Left ventricle myocardium inferior (tissue), 1 donor: ENCODE measurements around the gene FLOT2. TPM values are rescaled to one million over a fixed set of nuclear protein-coding genes. Genes with fewer than 3 reads are reported as not detected.
"Not testable (repeated sequence)": the region's sequence is repeated elsewhere in the genome, so short reads cannot be mapped to it uniquely, and the experiment has no call there.

Experiments
- DNase-seq: peaks from one replicate; pipeline ENCODE4 v3.0.0-alpha.2; 2020
- H3K27ac ChIP-seq: fragments of 200-600 bp; replicated peaks from 2 replicates; pipeline ENCODE4 v1.8.0; 2021
- H3K27me3 ChIP-seq: fragments of 200-600 bp; 2 replicates; pipeline ENCODE4 v1.8.0; 2021; ENCODE audit warnings: low read depth
- H3K36me3 ChIP-seq: fragments of 200-600 bp; 2 replicates; pipeline ENCODE4 v1.8.0; 2021
- H3K4me1 ChIP-seq: fragments of 200-600 bp; 2 replicates; pipeline ENCODE4 v1.8.0; 2021
- H3K4me3 ChIP-seq: fragments of 200-600 bp; 2 replicates; pipeline ENCODE4 v1.8.0; 2021; ENCODE audit warnings: mild to moderate bottlenecking, moderate library complexity
- H3K9me3 ChIP-seq: fragments of 200-600 bp; replicated peaks from 2 replicates; pipeline ENCODE4 v1.8.0; 2021
- CTCF ChIP-seq: fragments of 200-600 bp; IDR thresholded peaks from 2 replicates; pipeline ENCODE4 v1.8.0; 2021; ENCODE audit warnings: antibody characterized with exemption, mild to moderate bottlenecking, borderline replicate concordance
- intact Hi-C: fragments of 100-400 bp; cut with micrococcal nuclease; formaldehyde crosslinking; loops from one replicate; pipeline ENCODE4 v1.11.0; 2022
- total RNA-seq: library from RNA; stranded (reverse); fragmentation: NEBNext Ultra II Directional; extraction: Animal tissue kit (Norgen Biotek cat#: 25700); gene quantifications from one replicate; pipeline ENCODE4 v1.2.1, GENCODE V29; 2021
- donor health status: DM: no; HTN: yes; CAD: no; lungs with severe emphysema.

Gene FLOT2
- total RNA-seq, 1 donor from 2014 or later: 84.2 TPM

- intact Hi-C loops: no loop called here
- no peaks in the 10 kb centered on the region for H3K27me3 ChIP-seq
- H3K9me3 ChIP-seq: no peaks in the 10 kb centered on the region
- peaks cover 83% of the 10 kb centered on the region for H3K36me3 ChIP-seq
- DNase-seq: no peak
- peak overlapping the region; percentile 69 for H3K27ac ChIP-seq
- TF ChIP-seq CTCF: no peak
- H3K4me3 ChIP-seq: no peak overlapping the region
- H3K4me1 ChIP-seq: peaks cover 35% of the 10 kb centered on the region
These were observed 11.2 kb upstream of the FLOT2 start for GRCh38 chr17:28908640-28909167.

GRCh38 chr17:28907709-28908475 is 10.4 kb upstream of the FLOT2 start:
- peaks cover 75% of the 10 kb centered on the region for H3K36me3 ChIP-seq
- peaks cover 42% of the 10 kb centered on the region for H3K4me1 ChIP-seq
- intact Hi-C loops: no loop called here

GRCh38 chr17:28906706-28907438 is 9.3 kb upstream of the FLOT2 start:
- H3K27ac ChIP-seq: peak overlapping the region; percentile 69
- intact Hi-C loops: no loop called here

More at GRCh38 chr17:28907709-28908475, 10.4 kb upstream of the FLOT2 start:
- H3K27ac ChIP-seq: peak overlapping the region; percentile 69
- DNase-seq: no peak
- no peaks in the 10 kb centered on the region for H3K27me3 ChIP-seq
- H3K9me3 ChIP-seq: no peaks in the 10 kb centered on the region
- TF ChIP-seq CTCF: no peak
- no peak overlapping the region for H3K4me3 ChIP-seq

GRCh38 chr17:28906276-28906675 is 8.7 kb upstream of the FLOT2 start:
- H3K27ac ChIP-seq: no peak overlapping the region
- H3K4me3 ChIP-seq: no peak overlapping the region
- intact Hi-C loops: no loop called here
- peaks cover 57% of the 10 kb centered on the region for H3K4me1 ChIP-seq
- no peaks in the 10 kb centered on the region for H3K27me3 ChIP-seq
- H3K36me3 ChIP-seq: peaks cover 59% of the 10 kb centered on the region
- TF ChIP-seq CTCF: no peak
- no peak for DNase-seq
- H3K9me3 ChIP-seq: no peaks in the 10 kb centered on the region

More at GRCh38 chr17:28906706-28907438, 9.3 kb upstream of the FLOT2 start:
- no peaks in the 10 kb centered on the region for H3K9me3 ChIP-seq
- H3K27me3 ChIP-seq: no peaks in the 10 kb centered on the region
- H3K4me1 ChIP-seq: peaks cover 51% of the 10 kb centered on the region
- peaks cover 65% of the 10 kb centered on the region for H3K36me3 ChIP-seq
- no peak for DNase-seq
- H3K4me3 ChIP-seq: no peak overlapping the region
- no peak for TF ChIP-seq CTCF

- no peaks in the 10 kb centered on the region for H3K9me3 ChIP-seq
- no peak for DNase-seq
- no peak overlapping the region for H3K27ac ChIP-seq
- no peak overlapping the region for H3K4me3 ChIP-seq
- peaks cover 57% of the 10 kb centered on the region for H3K4me1 ChIP-seq
- no peaks in the 10 kb centered on the region for H3K27me3 ChIP-seq
- no peak for TF ChIP-seq CTCF
- peaks cover 44% of the 10 kb centered on the region for H3K36me3 ChIP-seq
- intact Hi-C loops: no loop called here
These were observed 7.3 kb upstream of the FLOT2 start for GRCh38 chr17:28904800-28905199.

- H3K36me3 ChIP-seq: peaks cover 31% of the 10 kb centered on the region
- H3K27ac ChIP-seq, H3K27me3 ChIP-seq, DNase-seq, intact Hi-C loops, H3K9me3 ChIP-seq: not testable (repeated sequence)
- peak overlapping the region; percentile 83 for H3K4me3 ChIP-seq
- peaks cover 52% of the 10 kb centered on the region for H3K4me1 ChIP-seq
These were observed 6.0 kb upstream of the FLOT2 start for GRCh38 chr17:28903546-28903841.
